Astrocyte of the cerebellum (primary cell): ENCODE measurements around the gene ASCC3.

Experiments
- DNase-seq: peaks from one replicate; pipeline ENCODE4 v3.0.0-alpha.2; 2011; ENCODE audit warnings: low read depth
- H3K4me3 ChIP-seq: 2 replicates; pipeline ENCODE4 v1.5.1; 2011; ENCODE audit warnings: mild to moderate bottlenecking, low read depth, low read length, moderate library complexity
- in situ Hi-C: cut with HindIII; loops from 2 replicates; pipeline ENCODE4 v1.10.0; 2017; ENCODE audit warnings: low sequenced_read_pairs
- TF ChIP-seq, protein P1 (sequence below): IDR thresholded peaks from 2 replicates; pipeline ENCODE4 v1.5.1; 2012; ENCODE audit warnings: low read length, low read depth, moderate library complexity, mild to moderate bottlenecking; ENCODE audit errors: missing control alignments

Gene ASCC3

DNA sequence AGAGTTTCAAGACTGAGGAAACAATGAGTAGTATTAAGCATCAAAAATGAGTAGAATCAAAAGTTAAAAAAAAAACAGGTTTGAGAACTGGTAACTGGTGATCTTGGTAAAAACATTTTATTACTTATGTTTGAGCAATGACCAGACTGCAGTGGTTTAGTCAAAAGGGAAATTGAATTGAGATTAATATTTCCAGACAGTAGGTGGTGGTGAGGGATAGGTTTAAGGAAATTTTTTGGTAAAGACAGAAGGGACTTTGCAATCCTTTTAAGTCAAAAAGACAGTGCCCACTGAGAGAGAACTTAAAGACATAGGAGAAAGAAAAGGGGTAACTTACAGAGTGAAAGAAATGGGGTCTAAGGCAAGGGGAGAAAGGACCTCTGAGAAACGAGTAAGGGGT is 156.9 kb downstream of the ASCC3 start:
- DNase-seq, result no peak
- TF ChIP-seq, protein P1, sequence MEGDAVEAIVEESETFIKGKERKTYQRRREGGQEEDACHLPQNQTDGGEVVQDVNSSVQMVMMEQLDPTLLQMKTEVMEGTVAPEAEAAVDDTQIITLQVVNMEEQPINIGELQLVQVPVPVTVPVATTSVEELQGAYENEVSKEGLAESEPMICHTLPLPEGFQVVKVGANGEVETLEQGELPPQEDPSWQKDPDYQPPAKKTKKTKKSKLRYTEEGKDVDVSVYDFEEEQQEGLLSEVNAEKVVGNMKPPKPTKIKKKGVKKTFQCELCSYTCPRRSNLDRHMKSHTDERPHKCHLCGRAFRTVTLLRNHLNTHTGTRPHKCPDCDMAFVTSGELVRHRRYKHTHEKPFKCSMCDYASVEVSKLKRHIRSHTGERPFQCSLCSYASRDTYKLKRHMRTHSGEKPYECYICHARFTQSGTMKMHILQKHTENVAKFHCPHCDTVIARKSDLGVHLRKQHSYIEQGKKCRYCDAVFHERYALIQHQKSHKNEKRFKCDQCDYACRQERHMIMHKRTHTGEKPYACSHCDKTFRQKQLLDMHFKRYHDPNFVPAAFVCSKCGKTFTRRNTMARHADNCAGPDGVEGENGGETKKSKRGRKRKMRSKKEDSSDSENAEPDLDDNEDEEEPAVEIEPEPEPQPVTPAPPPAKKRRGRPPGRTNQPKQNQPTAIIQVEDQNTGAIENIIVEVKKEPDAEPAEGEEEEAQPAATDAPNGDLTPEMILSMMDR, result no peak
- H3K4me3 ChIP-seq, result no peak overlapping the region
- in situ Hi-C loops, result no loop called here

DNA sequence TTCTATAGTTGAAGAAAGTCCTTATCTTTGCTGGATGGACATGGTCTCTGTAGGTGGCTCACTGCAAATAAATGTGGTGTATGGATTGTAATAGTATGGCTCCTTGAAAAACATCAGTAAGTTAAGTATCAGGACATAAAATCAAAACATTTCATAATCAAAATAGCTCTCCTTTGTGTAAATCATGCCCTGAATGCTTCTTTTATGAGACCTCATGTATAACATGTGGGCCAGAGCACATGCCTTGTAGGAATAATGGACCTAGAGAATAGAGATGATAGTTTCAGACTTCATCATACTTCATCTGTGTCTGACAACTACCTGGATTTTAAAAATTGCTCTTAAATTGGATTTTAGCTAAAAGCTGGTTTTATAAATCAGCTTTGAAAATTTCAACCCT is 159.9 kb downstream of the ASCC3 start:
- no peak for DNase-seq
- TF ChIP-seq, protein P1, result no peak
- in situ Hi-C loops, result no loop called here
- no peak overlapping the region for H3K4me3 ChIP-seq

DNA sequence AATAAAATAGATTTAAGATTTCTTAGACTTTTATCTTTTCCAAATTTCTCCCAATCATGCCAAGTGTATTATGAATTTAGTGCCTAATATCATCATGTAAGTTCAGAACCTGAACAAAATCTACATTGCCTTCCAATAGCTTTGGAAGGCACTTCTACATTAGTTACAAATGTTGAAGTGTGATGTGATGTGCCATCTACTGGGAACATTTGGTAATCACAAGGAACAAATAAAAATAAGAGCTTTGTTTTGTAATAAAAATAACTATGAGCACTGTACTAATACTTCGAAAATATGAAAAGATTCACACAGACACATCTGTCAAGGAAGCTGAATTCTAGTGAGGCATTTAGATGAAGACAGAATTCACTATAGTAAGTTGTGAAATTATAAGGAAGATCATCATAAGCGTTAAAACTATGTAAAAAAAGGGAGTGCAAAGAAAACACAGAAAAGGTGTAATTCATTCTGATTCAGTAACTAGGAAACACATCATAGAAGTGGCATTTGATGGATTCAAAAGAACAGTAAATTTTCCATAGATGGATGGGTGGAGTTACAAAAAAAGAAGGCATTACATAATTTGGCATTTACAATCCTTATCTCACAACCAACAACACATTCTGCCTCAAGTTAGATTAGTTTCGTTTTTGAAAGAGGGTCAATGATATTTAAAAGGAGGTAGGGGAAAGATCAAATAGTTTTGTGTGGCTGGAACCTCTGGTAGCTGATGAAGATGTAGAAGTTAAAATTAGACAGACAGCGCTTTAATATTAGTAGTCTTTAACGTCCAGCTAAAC is 161.0 kb downstream of the ASCC3 start:
- in situ Hi-C loops, result no loop called here
- H3K4me3 ChIP-seq, result no peak overlapping the region
- TF ChIP-seq, protein P1, result peak; percentile 37
- DNase-seq, result no peak

DNA sequence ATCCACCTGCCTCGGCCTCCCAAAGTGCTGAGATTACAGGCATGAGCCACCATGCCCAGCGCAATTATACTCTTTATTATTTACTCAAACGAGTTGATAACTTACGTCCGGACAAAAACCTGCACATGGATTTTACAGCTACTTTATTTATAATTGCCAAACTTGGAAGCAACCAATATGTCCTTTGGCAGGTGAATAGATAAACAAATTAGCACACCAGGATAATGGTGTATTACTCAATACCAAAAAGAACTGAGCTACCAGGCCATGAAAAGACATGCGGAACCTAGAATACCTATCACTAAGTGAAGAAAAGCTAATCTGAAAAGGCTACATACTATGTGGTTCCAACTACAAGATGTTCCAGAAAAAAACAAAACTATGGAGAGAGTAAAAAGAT is 168.1 kb downstream of the ASCC3 start:
- in situ Hi-C loops, result no loop called here
- no peak overlapping the region for H3K4me3 ChIP-seq
- DNase-seq, result no peak
- TF ChIP-seq, protein P1, result no peak

GRCh38 chr6:100706491-100706890 is 174.6 kb downstream of the ASCC3 start:
- TF ChIP-seq, protein P1, result no peak
- DNase-seq, result no peak
- in situ Hi-C loops, result no loop called here

DNA sequence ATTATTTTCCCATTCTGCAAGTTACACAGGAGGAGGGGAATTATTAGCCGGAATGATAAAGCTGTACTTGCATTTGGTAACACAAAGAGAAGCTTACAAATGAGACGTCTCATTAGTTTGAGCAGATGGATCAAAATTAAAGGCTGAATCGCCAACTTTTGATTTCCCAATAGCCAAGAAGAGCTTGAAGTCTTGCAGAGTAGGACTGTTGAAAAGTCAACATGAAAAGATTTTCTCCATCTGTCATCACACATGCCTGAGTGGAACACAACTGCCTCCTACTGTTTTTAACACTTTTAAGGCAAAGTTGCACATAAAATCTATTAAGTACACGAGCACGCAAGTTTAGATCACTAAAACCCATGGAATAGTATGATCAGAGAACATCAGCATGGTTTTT is 176.2 kb downstream of the ASCC3 start:
- in situ Hi-C loops, result no loop called here
- DNase-seq, result no peak
- TF ChIP-seq, protein P1, result no peak
- H3K4me3 ChIP-seq, result no peak overlapping the region

More at GRCh38 chr6:100706491-100706890, 174.6 kb downstream of the ASCC3 start:
- H3K4me3 ChIP-seq, result no peak overlapping the region
